Fibroblast of lung (primary cell): Measurements from ENCODE around the gene PKP1.

ENCODE experiments used
- EZH2 ChIP-seq: IDR thresholded peaks from 2 replicates; pipeline ENCODE4 v1.5.1; 2012; ENCODE audit warnings: low read length, control low read depth, mild to moderate bottlenecking; ENCODE audit errors: missing control alignments
- TF ChIP-seq, protein P1 (sequence below), 2 donors: IDR thresholded peaks in 1 of 2; conservative IDR thresholded peaks in 1 of 2; 1 replicate in 1 of 2; 2 replicates in 1 of 2; pipeline ENCODE4 v1.5.1; 2011 to 2012; ENCODE audit warnings: low read length in 2 of 2, control low read depth in 1 of 2, inconsistent platforms in 1 of 2, low read depth in 1 of 2, mild to moderate bottlenecking in 1 of 2

DNA sequence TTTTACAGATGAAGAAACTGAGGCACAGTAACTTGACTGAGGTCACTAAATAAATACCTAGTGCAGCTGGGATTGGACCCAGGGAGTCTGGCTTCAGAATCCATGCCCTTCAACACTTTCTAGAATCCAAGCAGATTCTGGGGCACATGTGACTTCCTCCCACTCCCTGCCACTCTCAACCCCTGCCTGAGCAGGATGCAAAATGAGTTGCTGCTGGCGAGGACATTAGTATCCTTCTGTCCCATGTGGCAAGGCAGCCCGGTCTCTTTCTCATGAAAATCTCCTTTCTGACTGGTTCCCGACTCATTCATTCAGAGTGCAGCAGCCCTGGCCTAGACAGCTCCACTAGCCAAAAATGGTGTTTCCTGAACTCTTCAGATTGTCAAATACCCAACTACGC is 65.8 kb downstream of the PKP1 start:
- TF ChIP-seq, protein P1, sequence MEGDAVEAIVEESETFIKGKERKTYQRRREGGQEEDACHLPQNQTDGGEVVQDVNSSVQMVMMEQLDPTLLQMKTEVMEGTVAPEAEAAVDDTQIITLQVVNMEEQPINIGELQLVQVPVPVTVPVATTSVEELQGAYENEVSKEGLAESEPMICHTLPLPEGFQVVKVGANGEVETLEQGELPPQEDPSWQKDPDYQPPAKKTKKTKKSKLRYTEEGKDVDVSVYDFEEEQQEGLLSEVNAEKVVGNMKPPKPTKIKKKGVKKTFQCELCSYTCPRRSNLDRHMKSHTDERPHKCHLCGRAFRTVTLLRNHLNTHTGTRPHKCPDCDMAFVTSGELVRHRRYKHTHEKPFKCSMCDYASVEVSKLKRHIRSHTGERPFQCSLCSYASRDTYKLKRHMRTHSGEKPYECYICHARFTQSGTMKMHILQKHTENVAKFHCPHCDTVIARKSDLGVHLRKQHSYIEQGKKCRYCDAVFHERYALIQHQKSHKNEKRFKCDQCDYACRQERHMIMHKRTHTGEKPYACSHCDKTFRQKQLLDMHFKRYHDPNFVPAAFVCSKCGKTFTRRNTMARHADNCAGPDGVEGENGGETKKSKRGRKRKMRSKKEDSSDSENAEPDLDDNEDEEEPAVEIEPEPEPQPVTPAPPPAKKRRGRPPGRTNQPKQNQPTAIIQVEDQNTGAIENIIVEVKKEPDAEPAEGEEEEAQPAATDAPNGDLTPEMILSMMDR (conservative IDR thresholded peaks at IDR 0.05 in 1 of 2, IDR thresholded peaks at IDR 0.05 in 1 of 2; ENCODE audit: low read depth in 1 of 2, low read length in 2 of 2): no peak
- no peak for TF ChIP-seq EZH2
